WI38 (cell line): ENCODE results near the gene ZNF672.

ENCODE experiments used
- H3K4me3 ChIP-seq: 2 replicates; pipeline ENCODE4 v1.5.1; 2011; ENCODE audit warnings: low read depth, mild to moderate bottlenecking, control low read depth, low read length
- TF ChIP-seq, protein P1 (sequence below): IDR thresholded peaks from 2 replicates; pipeline ENCODE4 v1.5.1; 2012; ENCODE audit warnings: low read depth, mild to moderate bottlenecking, control low read depth, low read length

The ZNF672 gene

GRCh38 chr1:248851390-248851789 lies 13.4 kb downstream of the ZNF672 start:
- H3K4me3 ChIP-seq: no peak overlapping the region
- TF ChIP-seq, protein P1, sequence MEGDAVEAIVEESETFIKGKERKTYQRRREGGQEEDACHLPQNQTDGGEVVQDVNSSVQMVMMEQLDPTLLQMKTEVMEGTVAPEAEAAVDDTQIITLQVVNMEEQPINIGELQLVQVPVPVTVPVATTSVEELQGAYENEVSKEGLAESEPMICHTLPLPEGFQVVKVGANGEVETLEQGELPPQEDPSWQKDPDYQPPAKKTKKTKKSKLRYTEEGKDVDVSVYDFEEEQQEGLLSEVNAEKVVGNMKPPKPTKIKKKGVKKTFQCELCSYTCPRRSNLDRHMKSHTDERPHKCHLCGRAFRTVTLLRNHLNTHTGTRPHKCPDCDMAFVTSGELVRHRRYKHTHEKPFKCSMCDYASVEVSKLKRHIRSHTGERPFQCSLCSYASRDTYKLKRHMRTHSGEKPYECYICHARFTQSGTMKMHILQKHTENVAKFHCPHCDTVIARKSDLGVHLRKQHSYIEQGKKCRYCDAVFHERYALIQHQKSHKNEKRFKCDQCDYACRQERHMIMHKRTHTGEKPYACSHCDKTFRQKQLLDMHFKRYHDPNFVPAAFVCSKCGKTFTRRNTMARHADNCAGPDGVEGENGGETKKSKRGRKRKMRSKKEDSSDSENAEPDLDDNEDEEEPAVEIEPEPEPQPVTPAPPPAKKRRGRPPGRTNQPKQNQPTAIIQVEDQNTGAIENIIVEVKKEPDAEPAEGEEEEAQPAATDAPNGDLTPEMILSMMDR: no peak

GRCh38 chr1:248852481-248853405 lies 14.7 kb downstream of the ZNF672 start:
- TF ChIP-seq, protein P1: no peak
- no peak overlapping the region for H3K4me3 ChIP-seq

GRCh38 chr1:248853663-248854375 lies 15.8 kb downstream of the ZNF672 start:
- TF ChIP-seq, protein P1: no peak
- H3K4me3 ChIP-seq: no peak overlapping the region

GRCh38 chr1:248855580-248855979 lies 17.6 kb downstream of the ZNF672 start:
- TF ChIP-seq, protein P1: no peak
- no peak overlapping the region for H3K4me3 ChIP-seq

GRCh38 chr1:248856176-248856575 lies 18.2 kb downstream of the ZNF672 start:
- H3K4me3 ChIP-seq: no peak overlapping the region

GRCh38 chr1:248857201-248857600 lies 19.2 kb downstream of the ZNF672 start:
- no peak overlapping the region; the same call in 1 of the 2 replicates for H3K4me3 ChIP-seq
- TF ChIP-seq, protein P1: no peak

More at GRCh38 chr1:248856176-248856575, 18.2 kb downstream of the ZNF672 start:
- TF ChIP-seq, protein P1: no peak

DNA sequence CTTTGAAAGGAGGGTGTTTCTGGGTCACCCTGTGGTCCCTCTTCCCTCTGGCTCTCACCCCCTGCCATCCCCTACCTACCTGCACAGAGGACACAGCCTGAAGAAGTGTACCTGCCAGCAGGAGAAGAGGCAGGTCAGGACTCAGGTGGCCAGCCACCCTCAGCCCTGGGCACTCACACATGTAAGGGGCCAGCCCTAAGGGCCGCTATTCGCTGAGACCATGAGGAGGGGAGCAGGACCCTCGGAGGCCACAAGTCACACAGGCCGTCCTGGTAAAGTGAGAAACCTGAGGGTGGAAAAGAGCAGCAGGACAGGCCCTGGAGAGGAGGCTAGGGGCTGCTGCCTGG lies 19.7 kb downstream of the ZNF672 start:
- H3K4me3 ChIP-seq: peak overlapping the region; percentile 61
- TF ChIP-seq, protein P1: no peak
